ENCODE results near the gene EXOSC10. TPM values are rescaled to one million over a fixed set of nuclear protein-coding genes. Genes with fewer than 3 reads are reported as not detected.

Gene EXOSC10
- total RNA-seq: 64.1 and 72.6 TPM in 2 replicates

GRCh38 chr1:11099310-11100148 lies at the start of gene EXOSC10:
EXOSC10 (minus strand) TSS chr1:11099869; CDS start chr1:11099831, 38 bp downstream.
- peak; percentile 52 for DNase-seq (ENCODE audit: low read depth)
- Histone ChIP-seq H3K36me3 (ENCODE audit: control insufficient read depth, insufficient read depth, low read length) (peaks cover 2% of the 10 kb centered on the region), H3K27me3 (ENCODE audit: control insufficient read depth, insufficient read depth, low read length) (no peaks in the 10 kb centered on the region), H3K4me3 (ENCODE audit: low read depth, low read length) (peak within 1 kb of the TSS; percentile 75)
- no peak for TF ChIP-seq CTCF (IDR thresholded peaks at IDR 0.05; ENCODE audit: insufficient read depth, low read length, poor library complexity, severe bottlenecking)

GRCh38 chr1:11147197-11147770 lies 47.6 kb upstream of the EXOSC10 start:
- H3K36me3 ChIP-seq (ENCODE audit: control insufficient read depth, insufficient read depth, low read length): peaks cover 2% of the 10 kb centered on the region
- no peak overlapping the region for H3K4me3 ChIP-seq (ENCODE audit: low read depth, low read length)
- H3K27me3 ChIP-seq (ENCODE audit: control insufficient read depth, insufficient read depth, low read length): no peaks in the 10 kb centered on the region
- DNase-seq (ENCODE audit: low read depth): no peak
- no peak for TF ChIP-seq CTCF (IDR thresholded peaks at IDR 0.05; ENCODE audit: insufficient read depth, low read length, poor library complexity, severe bottlenecking)

- no peak for DNase-seq (ENCODE audit: low read depth)
- Histone ChIP-seq H3K27me3 (ENCODE audit: control insufficient read depth, insufficient read depth, low read length) (no peaks in the 10 kb centered on the region), H3K4me3 (ENCODE audit: low read depth, low read length) (no peak overlapping the region), H3K36me3 (ENCODE audit: control insufficient read depth, insufficient read depth, low read length) (peaks cover 2% of the 10 kb centered on the region)
- TF ChIP-seq CTCF (IDR thresholded peaks at IDR 0.05; ENCODE audit: insufficient read depth, low read length, poor library complexity, severe bottlenecking): no peak
These were observed 46.1 kb upstream of the EXOSC10 start for GRCh38 chr1:11145741-11146140.

- Histone ChIP-seq H3K36me3 (ENCODE audit: control insufficient read depth, insufficient read depth, low read length) (peaks cover 2% of the 10 kb centered on the region), H3K27me3 (ENCODE audit: control insufficient read depth, insufficient read depth, low read length) (no peaks in the 10 kb centered on the region), H3K4me3 (ENCODE audit: low read depth, low read length) (no peak overlapping the region)
- DNase-seq (ENCODE audit: low read depth): no peak
- TF ChIP-seq CTCF (IDR thresholded peaks at IDR 0.05; ENCODE audit: insufficient read depth, low read length, poor library complexity, severe bottlenecking): no peak
These were observed 45.0 kb upstream of the EXOSC10 start for GRCh38 chr1:11144570-11145256.

- Histone ChIP-seq H3K4me3 (ENCODE audit: low read depth, low read length) (no peak overlapping the region), H3K27me3 (ENCODE audit: control insufficient read depth, insufficient read depth, low read length) (no peaks in the 10 kb centered on the region), H3K36me3 (ENCODE audit: control insufficient read depth, insufficient read depth, low read length) (peaks cover 2% of the 10 kb centered on the region)
- DNase-seq (ENCODE audit: low read depth): no peak
- no peak for TF ChIP-seq CTCF (IDR thresholded peaks at IDR 0.05; ENCODE audit: insufficient read depth, low read length, poor library complexity, severe bottlenecking)
These were observed 44.2 kb upstream of the EXOSC10 start for GRCh38 chr1:11143907-11144306.
